ENCODE measurements around the gene SLC6A5. TPM values are rescaled to one million over a fixed set of nuclear protein-coding genes. Genes with fewer than 3 reads are reported as not detected.

Gene SLC6A5
- total RNA-seq, 2 experiments from 2014 or later, result not detected

GRCh38 chr11:20558741-20559140 lies 40.7 kb upstream of the SLC6A5 start:
- Histone ChIP-seq H3K4me1 (ENCODE audit: insufficient read depth, low read length) (no peaks in the 10 kb centered on the region), H3K36me3 (ENCODE audit: insufficient read depth, low read length) (no peaks in the 10 kb centered on the region), H3K9me3 (ENCODE audit: control insufficient read depth in 1 of 2, insufficient read depth in 1 of 2, low read length in 2 of 2) (peaks cover 0 to 7% of the 10 kb centered on the region in 2 experiments), H3K4me3 (ENCODE audit: low read length) (no peak overlapping the region), H3K27me3 (ENCODE audit: control insufficient read depth in 1 of 2, insufficient read depth in 2 of 2, low read length in 2 of 2) (no peaks in the 10 kb centered on the region), H3K27ac (ENCODE audit: low read depth in 1 of 2, low read length in 2 of 2) (no peak overlapping the region)
- DNase-seq (no peak), ATAC-seq (ENCODE audit: poor library complexity) (no peak)
- peaks cover 23% of the 10 kb centered on the region for H3K27me3 Mint-ChIP-seq
- H3K4me3 Mint-ChIP-seq, result no peak overlapping the region
- TF ChIP-seq CTCF (IDR thresholded peaks at IDR 0.05), result no peak
- H3K27ac Mint-ChIP-seq, result no peak overlapping the region
- no peaks in the 10 kb centered on the region for H3K4me1 Mint-ChIP-seq (ENCODE audit: low read depth)
- CTCF ChIA-PET, result no interaction called here
- no peaks in the 10 kb centered on the region for H3K36me3 Mint-ChIP-seq (ENCODE audit: low read depth)
- H3K9me3 Mint-ChIP-seq, result peaks cover 11% of the 10 kb centered on the region
- intact Hi-C loops (cut with DNase I, micrococcal nuclease), result no loop called here
- POLR2A ChIA-PET, result no interaction called here

- Mint-ChIP-seq H3K9me3 (peaks cover 11% of the 10 kb centered on the region), H3K27ac (no peak overlapping the region), H3K36me3 (ENCODE audit: low read depth) (no peaks in the 10 kb centered on the region), H3K4me3 (no peak overlapping the region), H3K4me1 (ENCODE audit: low read depth) (no peaks in the 10 kb centered on the region), H3K27me3 (peaks cover 14% of the 10 kb centered on the region)
- Histone ChIP-seq H3K4me3 (ENCODE audit: low read length) (no peak overlapping the region), H3K36me3 (ENCODE audit: insufficient read depth, low read length) (no peaks in the 10 kb centered on the region), H3K27ac (ENCODE audit: low read depth in 1 of 2, low read length in 2 of 2) (no peak overlapping the region), H3K4me1 (ENCODE audit: insufficient read depth, low read length) (no peaks in the 10 kb centered on the region), H3K9me3 (ENCODE audit: control insufficient read depth in 1 of 2, insufficient read depth in 1 of 2, low read length in 2 of 2) (peaks cover 0 to 7% of the 10 kb centered on the region in 2 experiments), H3K27me3 (ENCODE audit: control insufficient read depth in 1 of 2, insufficient read depth in 2 of 2, low read length in 2 of 2) (no peaks in the 10 kb centered on the region)
- no peak for TF ChIP-seq CTCF (IDR thresholded peaks at IDR 0.05)
- CTCF ChIA-PET, result no interaction called here
- intact Hi-C loops (cut with DNase I, micrococcal nuclease), result no loop called here
- POLR2A ChIA-PET, result no interaction called here
- DNase-seq (no peak), ATAC-seq (ENCODE audit: poor library complexity) (no peak)
Observed at GRCh38 chr11:20559523-20560300, 39.7 kb upstream of the SLC6A5 start.

GRCh38 chr11:20561915-20562314 lies 37.5 kb upstream of the SLC6A5 start:
- H3K36me3 ChIP-seq (ENCODE audit: insufficient read depth, low read length), result no peaks in the 10 kb centered on the region
- no peak overlapping the region for H3K4me3 ChIP-seq (ENCODE audit: low read length)
- H3K4me3 Mint-ChIP-seq, result no peak overlapping the region
- POLR2A ChIA-PET, result no interaction called here
- H3K36me3 Mint-ChIP-seq (ENCODE audit: low read depth), result no peaks in the 10 kb centered on the region
- intact Hi-C loops (cut with DNase I, micrococcal nuclease), result no loop called here
- no peaks in the 10 kb centered on the region for H3K4me1 ChIP-seq (ENCODE audit: insufficient read depth, low read length)
- DNase-seq (no peak), ATAC-seq (ENCODE audit: poor library complexity) (no peak)
- H3K9me3 Mint-ChIP-seq, result peaks cover under 1% of the 10 kb centered on the region
- TF ChIP-seq CTCF (IDR thresholded peaks at IDR 0.05), result no peak
- H3K4me1 Mint-ChIP-seq (ENCODE audit: low read depth), result no peaks in the 10 kb centered on the region
- H3K9me3 ChIP-seq (ENCODE audit: control insufficient read depth in 1 of 2, insufficient read depth in 1 of 2, low read length in 2 of 2), result no peaks in the 10 kb centered on the region
- no peak overlapping the region for H3K27ac ChIP-seq (ENCODE audit: low read depth in 1 of 2, low read length in 2 of 2)
- no peaks in the 10 kb centered on the region for H3K27me3 ChIP-seq (ENCODE audit: control insufficient read depth in 1 of 2, insufficient read depth in 2 of 2, low read length in 2 of 2)
- H3K27ac Mint-ChIP-seq, result no peak overlapping the region
- CTCF ChIA-PET, result no interaction called here
- peaks cover 11% of the 10 kb centered on the region for H3K27me3 Mint-ChIP-seq
